ENCODE measurements around the gene LETM1. TPM values are rescaled to one million over a fixed set of nuclear protein-coding genes. Genes with fewer than 3 reads are reported as not detected.

The LETM1 gene
- total and polyA plus RNA-seq, 2 of the 8 experiments (the other 6 are each of a cell fraction or from before 2014, with no cell fraction given): 19.8 to 50.1 TPM

DNA sequence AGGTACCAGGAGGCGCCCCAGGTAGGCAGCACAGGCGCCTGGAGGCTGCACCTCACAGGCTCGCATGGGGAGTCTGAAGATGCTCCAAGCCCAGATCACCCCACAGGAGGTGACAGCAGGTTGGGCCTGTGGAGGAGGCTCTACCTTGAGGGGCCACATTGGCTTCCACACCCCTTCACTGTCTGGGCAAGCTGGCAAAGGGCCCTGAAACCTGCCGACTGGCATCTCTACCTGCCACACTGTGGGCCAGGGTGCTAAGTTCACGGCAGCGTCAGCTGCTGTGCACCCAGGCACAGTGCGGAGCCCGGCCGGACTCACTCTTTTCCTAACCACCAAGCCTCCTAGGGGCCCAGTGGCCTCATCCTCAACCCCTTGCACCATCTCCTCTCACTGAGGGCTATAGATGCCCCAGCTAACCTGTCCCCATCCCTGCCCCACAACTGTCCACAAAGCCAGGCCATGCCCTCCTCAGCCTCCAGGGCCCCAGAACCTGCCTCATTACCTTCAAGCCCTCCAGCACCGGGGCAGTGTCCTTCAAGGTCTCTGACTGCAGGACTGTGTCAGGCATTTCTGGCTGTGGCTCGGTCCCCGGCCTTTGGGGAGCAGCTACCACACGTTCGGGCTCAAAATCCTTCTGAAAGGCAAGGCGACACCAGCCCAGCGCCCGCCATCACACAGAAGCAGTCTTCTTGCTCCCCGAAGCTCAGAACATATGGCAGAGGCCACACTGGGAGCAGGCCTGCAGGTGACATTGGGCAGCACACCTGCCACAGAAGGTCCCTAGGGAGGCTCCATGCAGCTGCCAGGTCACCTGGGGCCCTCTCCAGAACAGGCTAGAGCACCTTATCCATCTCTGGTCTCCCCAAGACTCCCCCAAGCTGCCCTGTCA lies 34.0 kb downstream of the LETM1 start:
- no peak for FAIRE-seq
- Histone ChIP-seq H2BK20ac (ENCODE audit: low read length) (no peak overlapping the region), H3K23me2 (ENCODE audit: low read depth, low read length) (no peaks in the 10 kb centered on the region), H2BK120ac (replicated peaks; ENCODE audit: low read depth, low read length) (no peak overlapping the region), H4K20me1 (replicated peaks in 1 of 2; ENCODE audit: control insufficient read depth in 1 of 2, insufficient read depth in 2 of 2, low read length in 2 of 2) (no peaks in the 10 kb centered on the region), H3K27ac (ENCODE audit: low read depth, low read length) (no peak overlapping the region), H3K79me2 (ENCODE audit: control insufficient read depth in 1 of 2, insufficient read depth in 2 of 2, low read length in 2 of 2) (no peaks in the 10 kb centered on the region), H2AFZ (ENCODE audit: low read length) (no peak overlapping the region), H3K9ac (replicated peaks in 1 of 4; ENCODE audit: extremely low read depth in 1 of 4, low read depth in 3 of 4, low read length in 3 of 4) (no peak overlapping the region), H3K79me1 (ENCODE audit: low read depth, low read length) (no peaks in the 10 kb centered on the region), H2BK15ac (ENCODE audit: low read length) (no peak overlapping the region), H4K5ac (ENCODE audit: insufficient read length, low read depth, low read length) (no peak overlapping the region), H2BK12ac (ENCODE audit: low read depth, low read length) (no peak overlapping the region), H2BK5ac (ENCODE audit: low read depth, low read length) (no peak overlapping the region), H3K4me3 (ENCODE audit: extremely low read depth in 1 of 4, insufficient read depth in 2 of 4, low read depth in 3 of 4, low read length in 4 of 4) (no peak overlapping the region), H3K4me2 (ENCODE audit: insufficient read depth in 1 of 2, low read depth in 2 of 2, low read length in 2 of 2) (no peak overlapping the region), H3K56ac (replicated peaks; ENCODE audit: insufficient read length, low read depth, low read length) (no peak overlapping the region), H4K8ac (ENCODE audit: extremely low read depth, insufficient read depth, low read length) (no peak overlapping the region; the same call in 1 of the 2 replicates), H3K23ac (ENCODE audit: insufficient read length) (no peak overlapping the region), H3K9me3 (ENCODE audit: insufficient read depth in 2 of 2, low read depth in 1 of 2, low read length in 1 of 2) (no peaks in the 10 kb centered on the region), H3K4ac (replicated peaks; ENCODE audit: insufficient read length, low read depth, low read length) (no peak overlapping the region), H2AK5ac (ENCODE audit: low read depth, low read length) (no peak overlapping the region), H4K91ac (replicated peaks; ENCODE audit: insufficient read length, low read length) (no peak overlapping the region), H3K18ac (ENCODE audit: extremely low read depth, low read length) (no peak overlapping the region), H3K27me3 (replicated peaks in 1 of 4; ENCODE audit: control insufficient read depth in 3 of 4, extremely low read depth in 1 of 4, insufficient read depth in 3 of 4, low read length in 3 of 4) (no peaks in the 10 kb centered on the region), H3K36me3 (ENCODE audit: control insufficient read depth in 2 of 4, insufficient read depth in 4 of 4, low read length in 3 of 4) (peaks cover 0 to 14% (median 8%) of the 10 kb centered on the region in 4 experiments; a peak in 6 of 8 replicates), H3K4me1 (replicated peaks in 1 of 4; ENCODE audit: control insufficient read depth in 3 of 4, insufficient read depth in 4 of 4, low read length in 3 of 4) (no peaks in the 10 kb centered on the region), H3K14ac (ENCODE audit: insufficient read length) (no peak overlapping the region)
- CTCF ChIA-PET (ENCODE audit: partially characterized antibody): interaction anchor here (0.9 to 71.2 kb wide), 9 partner anchors 9 to 129 kb away, joined by 3 to 2507 read pairs (median 3); no protein-coding TSS in a partner anchor
- POLR2A ChIA-PET (ENCODE audit: partially characterized antibody): interaction anchor here (1.2 kb wide), 1 partner anchor 16 kb away, joined by 3 read pairs; no protein-coding TSS in a partner anchor
- WGBS, 2 experiments (ENCODE audit: extremely low coverage in 1 of 2, insufficient coverage in 1 of 2, insufficient read length in 1 of 2, insufficient replicate concordance in 2 of 2, low coverage in 1 of 2, low lambda C conversion rate in 2 of 2, missing lambda C conversion rate in 1 of 2): 97% methylated on average over 18 of the region's 18 CpGs; no CpG with 5 or more reads in 1 of the 2 experiments
- no peak for DNase-seq (ENCODE audit: low read depth in 1 of 2, low spot score in 2 of 2)
- TF ChIP-seq, protein P1, sequence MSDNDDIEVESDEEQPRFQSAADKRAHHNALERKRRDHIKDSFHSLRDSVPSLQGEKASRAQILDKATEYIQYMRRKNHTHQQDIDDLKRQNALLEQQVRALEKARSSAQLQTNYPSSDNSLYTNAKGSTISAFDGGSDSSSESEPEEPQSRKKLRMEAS (IDR thresholded peaks at IDR 0.05): no peak
- TF ChIP-seq, protein P2, sequence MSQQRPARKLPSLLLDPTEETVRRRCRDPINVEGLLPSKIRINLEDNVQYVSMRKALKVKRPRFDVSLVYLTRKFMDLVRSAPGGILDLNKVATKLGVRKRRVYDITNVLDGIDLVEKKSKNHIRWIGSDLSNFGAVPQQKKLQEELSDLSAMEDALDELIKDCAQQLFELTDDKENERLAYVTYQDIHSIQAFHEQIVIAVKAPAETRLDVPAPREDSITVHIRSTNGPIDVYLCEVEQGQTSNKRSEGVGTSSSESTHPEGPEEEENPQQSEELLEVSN (IDR thresholded peaks at IDR 0.05): no peak
- TF ChIP-seq PHF8 (conservative IDR thresholded peaks at IDR 0.05; ENCODE audit: low read depth, low read length) (no peak), FOSL1 (IDR thresholded peaks at IDR 0.05; ENCODE audit: insufficient read depth, low read depth, low read length) (no peak)
- TF ChIP-seq, protein P3, sequence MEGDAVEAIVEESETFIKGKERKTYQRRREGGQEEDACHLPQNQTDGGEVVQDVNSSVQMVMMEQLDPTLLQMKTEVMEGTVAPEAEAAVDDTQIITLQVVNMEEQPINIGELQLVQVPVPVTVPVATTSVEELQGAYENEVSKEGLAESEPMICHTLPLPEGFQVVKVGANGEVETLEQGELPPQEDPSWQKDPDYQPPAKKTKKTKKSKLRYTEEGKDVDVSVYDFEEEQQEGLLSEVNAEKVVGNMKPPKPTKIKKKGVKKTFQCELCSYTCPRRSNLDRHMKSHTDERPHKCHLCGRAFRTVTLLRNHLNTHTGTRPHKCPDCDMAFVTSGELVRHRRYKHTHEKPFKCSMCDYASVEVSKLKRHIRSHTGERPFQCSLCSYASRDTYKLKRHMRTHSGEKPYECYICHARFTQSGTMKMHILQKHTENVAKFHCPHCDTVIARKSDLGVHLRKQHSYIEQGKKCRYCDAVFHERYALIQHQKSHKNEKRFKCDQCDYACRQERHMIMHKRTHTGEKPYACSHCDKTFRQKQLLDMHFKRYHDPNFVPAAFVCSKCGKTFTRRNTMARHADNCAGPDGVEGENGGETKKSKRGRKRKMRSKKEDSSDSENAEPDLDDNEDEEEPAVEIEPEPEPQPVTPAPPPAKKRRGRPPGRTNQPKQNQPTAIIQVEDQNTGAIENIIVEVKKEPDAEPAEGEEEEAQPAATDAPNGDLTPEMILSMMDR (IDR thresholded peaks at IDR 0.05; ENCODE audit: control extremely low read depth in 1 of 3, insufficient read depth in 1 of 3, low read depth in 1 of 3, low read length in 3 of 3): no peak
- TF ChIP-seq, protein P4, sequence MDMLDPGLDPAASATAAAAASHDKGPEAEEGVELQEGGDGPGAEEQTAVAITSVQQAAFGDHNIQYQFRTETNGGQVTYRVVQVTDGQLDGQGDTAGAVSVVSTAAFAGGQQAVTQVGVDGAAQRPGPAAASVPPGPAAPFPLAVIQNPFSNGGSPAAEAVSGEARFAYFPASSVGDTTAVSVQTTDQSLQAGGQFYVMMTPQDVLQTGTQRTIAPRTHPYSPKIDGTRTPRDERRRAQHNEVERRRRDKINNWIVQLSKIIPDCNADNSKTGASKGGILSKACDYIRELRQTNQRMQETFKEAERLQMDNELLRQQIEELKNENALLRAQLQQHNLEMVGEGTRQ (IDR thresholded peaks at IDR 0.05; ENCODE audit: low read length): no peak
